ENCODE results near the gene ETFB. TPM values are rescaled to one million over a fixed set of nuclear protein-coding genes. Genes with fewer than 3 reads are reported as not detected.

The ETFB gene
- total RNA-seq, 1 experiment from 2014 or later: 114 TPM

- Mint-ChIP-seq H3K9me3 (ENCODE audit: unreplicated experiment) (peaks cover 5% of the 10 kb centered on the region), H3K4me1 (ENCODE audit: insufficient read depth, unreplicated experiment) (peaks cover 11% of the 10 kb centered on the region), H3K4me3 (ENCODE audit: unreplicated experiment) (peak overlapping the region; percentile 76), H3K27ac (ENCODE audit: low read depth, unreplicated experiment) (peak overlapping the region; percentile 33), H3K27me3 (ENCODE audit: insufficient read depth, unreplicated experiment) (no peaks in the 10 kb centered on the region), H3K36me3 (ENCODE audit: insufficient read depth, unreplicated experiment) (no peaks in the 10 kb centered on the region)
- intact Hi-C loops (cut with micrococcal nuclease): loop anchor here (1.0 to 2.0 kb wide), 5 partner anchors 26 to 443 kb away; partner anchors contain the start of gene ETFB
- peak; percentile 18 for TF ChIP-seq CTCF (IDR thresholded peaks at IDR 0.05; ENCODE audit: unreplicated experiment)
- peak; percentile 98 for DNase-seq (ENCODE audit: unreplicated experiment)
- POLR2A ChIA-PET: interaction anchor here (0.6 to 3.1 kb wide), 13 partner anchors 10 to 932 kb away, joined by 3 to 20 read pairs (median 4); partner anchors contain the start of genes ETFB, SIGLEC10 and ZNF175
- CTCF ChIA-PET: interaction anchor here (0.7 to 2.6 kb wide), 10 partner anchors 17 to 324 kb away, joined by 3 to 18 read pairs (median 5); partner anchors contain the start of gene ETFB
- BruUV-seq (replicated peaks): no TSS peak
Observed at GRCh38 chr19:51339687-51340656, 26.2 kb downstream of the ETFB start.

- intact Hi-C loops (cut with micrococcal nuclease): loop anchor here (1.0 to 2.0 kb wide), 5 partner anchors 27 to 444 kb away; partner anchors contain the start of gene ETFB
- Mint-ChIP-seq H3K4me3 (ENCODE audit: unreplicated experiment) (peak overlapping the region; percentile 76), H3K9me3 (ENCODE audit: unreplicated experiment) (peaks cover 11% of the 10 kb centered on the region), H3K36me3 (ENCODE audit: insufficient read depth, unreplicated experiment) (no peaks in the 10 kb centered on the region), H3K27ac (ENCODE audit: low read depth, unreplicated experiment) (peak overlapping the region; percentile 33), H3K4me1 (ENCODE audit: insufficient read depth, unreplicated experiment) (peaks cover 11% of the 10 kb centered on the region), H3K27me3 (ENCODE audit: insufficient read depth, unreplicated experiment) (no peaks in the 10 kb centered on the region)
- POLR2A ChIA-PET: interaction anchor here (0.6 to 3.1 kb wide), 10 partner anchors 11 to 931 kb away, joined by 3 to 20 read pairs (median 4); partner anchors contain the start of genes ETFB, SIGLEC10 and ZNF175
- BruUV-seq (replicated peaks): no TSS peak
- no peak for DNase-seq (ENCODE audit: unreplicated experiment)
- CTCF ChIA-PET: interaction anchor here (0.7 to 2.6 kb wide), 8 partner anchors 20 to 324 kb away, joined by 3 to 18 read pairs (median 6); partner anchors contain the start of gene ETFB
- TF ChIP-seq CTCF (IDR thresholded peaks at IDR 0.05; ENCODE audit: unreplicated experiment): no peak
Observed at GRCh38 chr19:51339313-51339686, 26.9 kb downstream of the ETFB start.

- ChIA-PET CTCF (interaction anchor here (0.6 to 2.6 kb wide), 24 partner anchors 11 to 323 kb away, joined by 3 to 18 read pairs (median 4); partner anchors contain the start of gene ETFB), POLR2A (interaction anchor here (0.7 to 3.1 kb wide), 7 partner anchors 11 to 232 kb away, joined by 3 to 20 read pairs (median 4); partner anchors contain the start of genes ETFB, SIGLEC10 and ZNF175)
- peaks cover 15% of the 10 kb centered on the region for H3K9me3 Mint-ChIP-seq (ENCODE audit: unreplicated experiment)
- H3K27me3 Mint-ChIP-seq (ENCODE audit: insufficient read depth, unreplicated experiment): no peaks in the 10 kb centered on the region
- H3K4me3 Mint-ChIP-seq (ENCODE audit: unreplicated experiment): peak overlapping the region; percentile 76
- TF ChIP-seq CTCF (IDR thresholded peaks at IDR 0.05; ENCODE audit: unreplicated experiment): peak; percentile 86
- DNase-seq (ENCODE audit: unreplicated experiment): peak; percentile 83
- peaks cover 11% of the 10 kb centered on the region for H3K4me1 Mint-ChIP-seq (ENCODE audit: insufficient read depth, unreplicated experiment)
- H3K36me3 Mint-ChIP-seq (ENCODE audit: insufficient read depth, unreplicated experiment): no peaks in the 10 kb centered on the region
- peak overlapping the region; percentile 33 for H3K27ac Mint-ChIP-seq (ENCODE audit: low read depth, unreplicated experiment)
- intact Hi-C loops (cut with micrococcal nuclease): loop anchor here (1.0 to 2.0 kb wide), 6 partner anchors 28 to 445 kb away; partner anchors contain the start of gene ETFB
- BruUV-seq (replicated peaks): no TSS peak
Observed at GRCh38 chr19:51338563-51339312, 27.4 kb downstream of the ETFB start.
